GM13976 (cell line): ENCODE measurements around the gene USP28.

ENCODE experiments used
- DNase-seq: peaks from one replicate; pipeline ENCODE4 v3.0.0; 2012; ENCODE audit warnings: low spot score
- CTCF ChIP-seq: IDR thresholded peaks from 2 replicates; pipeline ENCODE4 v1.5.1; 2012; ENCODE audit warnings: borderline replicate concordance, mild to moderate bottlenecking; ENCODE audit not compliant: insufficient read depth; ENCODE audit errors: extremely low read depth, missing control alignments, control extremely low read depth
- in situ Hi-C: fragments of 300-500 bp; cut with MboI; formaldehyde crosslinking; loops from one replicate; pipeline ENCODE4 v1.12.0; 2022; ENCODE audit warnings: low sequenced_read_pairs, mixed read lengths, inconsistent platforms; ENCODE audit not compliant: unreplicated experiment

Gene USP28

DNA sequence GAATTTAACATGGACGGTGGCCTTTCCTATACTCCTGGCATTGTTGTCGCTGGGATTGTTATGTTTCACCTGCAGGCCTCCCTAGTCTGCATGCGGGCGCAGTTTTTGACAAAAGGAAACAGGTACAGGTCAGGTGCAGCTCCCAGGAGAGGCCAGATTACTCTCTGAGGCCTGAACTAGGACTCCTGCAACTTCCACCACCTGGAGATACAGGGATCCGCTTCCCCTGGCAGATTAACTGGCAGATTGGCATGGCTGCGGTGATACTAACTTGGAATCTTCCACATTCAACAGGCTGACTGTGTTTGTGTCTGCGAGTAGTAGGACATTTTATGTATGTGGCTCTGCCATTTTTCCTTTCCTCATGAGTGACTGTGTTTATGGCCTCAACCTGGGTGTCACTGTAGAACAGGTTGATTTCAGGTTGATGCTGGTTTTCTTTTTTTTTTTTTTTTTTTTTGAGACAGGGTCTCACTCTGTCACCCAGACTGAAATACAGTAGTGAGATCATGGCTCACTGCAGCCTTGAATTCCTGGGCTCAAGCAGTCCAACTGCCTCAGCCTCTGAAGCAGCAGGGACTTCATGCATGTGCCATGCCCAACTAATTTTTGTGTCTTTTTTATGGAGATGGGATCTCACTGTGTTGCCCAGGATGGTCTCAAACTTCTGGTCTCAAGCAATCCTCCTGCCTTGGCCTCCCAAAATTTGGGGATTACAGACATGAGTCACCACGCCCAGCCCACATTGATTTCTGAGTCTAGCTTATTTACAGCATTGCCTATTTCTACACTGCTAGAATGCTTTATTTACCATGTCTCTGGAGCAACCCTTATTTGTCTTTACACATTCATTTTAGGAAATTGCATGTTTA is 1.7 kb upstream of the USP28 start:
- no peak for DNase-seq
- in situ Hi-C loops, result no loop called here
- TF ChIP-seq CTCF, result no peak

GRCh38 chr11:113876074-113876797 is 864 bp upstream of the USP28 start:
- TF ChIP-seq CTCF, result no peak
- no peak for DNase-seq
- in situ Hi-C loops, result no loop called here

DNA sequence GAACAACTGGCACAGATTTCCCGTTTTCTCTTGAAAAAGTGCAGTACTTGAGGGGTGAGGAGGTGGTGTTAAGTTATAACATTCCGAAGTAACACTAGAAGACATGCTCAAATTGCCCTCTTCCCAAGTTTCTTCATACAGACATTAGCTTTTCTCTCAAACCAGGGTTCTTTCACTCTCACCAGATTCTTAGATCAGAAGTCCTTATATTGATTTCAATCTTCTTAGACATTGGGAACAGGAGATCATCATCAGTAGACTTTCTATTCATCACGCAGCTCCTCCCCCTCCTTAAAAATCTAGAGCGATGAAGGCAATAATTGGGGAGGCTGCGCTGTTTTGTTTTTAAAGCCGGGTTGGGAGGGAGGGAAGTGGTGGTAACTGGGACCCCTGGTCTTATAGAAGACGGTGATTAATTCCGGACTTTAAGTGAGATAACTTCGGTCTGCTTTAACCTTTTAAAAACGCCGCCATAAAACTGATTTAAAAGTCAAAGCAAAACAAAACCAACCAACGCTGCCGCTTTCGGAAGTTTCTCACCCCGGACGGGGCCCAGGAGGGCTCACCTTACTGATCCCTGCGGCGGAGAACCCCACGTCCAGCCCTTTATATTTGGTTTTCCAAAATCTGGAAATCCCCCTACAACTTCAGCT is 665 bp downstream of the USP28 start:
- DNase-seq, result peak; percentile 67
- no peak for TF ChIP-seq CTCF
- in situ Hi-C loops, result no loop called here

DNA sequence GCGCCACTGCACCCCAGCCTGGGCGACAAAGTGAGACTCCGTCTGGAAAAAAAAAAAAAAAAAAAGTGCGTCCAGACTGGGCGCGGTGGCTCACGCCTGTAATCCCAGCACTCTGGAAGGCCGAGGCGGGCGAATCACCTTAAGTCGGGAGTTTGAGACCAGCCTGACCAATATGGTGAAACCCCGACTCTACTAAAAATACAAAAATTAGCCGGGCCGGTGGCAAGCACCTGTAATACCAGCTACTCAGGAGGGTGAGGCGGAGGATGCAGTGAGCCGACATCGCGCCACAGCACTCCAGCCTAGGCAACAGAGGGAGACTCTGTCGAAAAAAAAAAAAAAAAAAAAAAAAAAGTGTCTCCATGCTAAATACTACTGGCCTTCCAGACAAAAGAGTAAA is 1.3 kb downstream of the USP28 start:
- TF ChIP-seq CTCF, result no peak
- in situ Hi-C loops, result no loop called here
- no peak for DNase-seq

DNA sequence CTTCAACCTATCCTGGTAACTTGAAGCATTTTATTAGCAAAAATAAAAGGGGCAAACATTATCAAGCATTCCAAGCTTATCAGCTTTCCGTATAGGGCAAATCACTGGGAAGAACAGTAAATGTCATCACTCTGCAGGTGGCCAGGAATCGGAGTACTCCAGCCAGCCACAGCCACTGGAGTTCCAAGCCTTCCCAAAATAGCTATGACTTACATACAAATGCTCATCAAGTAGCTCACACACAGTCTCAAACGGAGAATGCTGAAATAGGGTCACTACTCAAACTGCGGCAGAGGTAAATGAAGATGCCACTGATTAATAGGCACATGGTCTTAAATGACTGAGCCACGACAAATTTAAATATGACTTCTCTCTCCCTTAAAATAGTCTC is 2.1 kb downstream of the USP28 start:
- in situ Hi-C loops, result no loop called here
- no peak for DNase-seq
- no peak for TF ChIP-seq CTCF

- no peak for DNase-seq
- no peak for TF ChIP-seq CTCF
- in situ Hi-C loops, result no loop called here
Observed at GRCh38 chr11:113871336-113871735, 4.0 kb downstream of the USP28 start.
